DND-41 (cell line): ENCODE data around the gene CABP4.
A peak's percentile ranks its signal among the peaks of the same experiment; 100 is the strongest.

Source experiments
- ATAC-seq: fragments of 200-7000 bp; cut with Tn5 transposase; 3 replicates; pipeline ENCODE4 v1.9.1; 2021; ENCODE audit warnings: low read depth; ENCODE audit not compliant: insufficient read depth
- DNase-seq: peaks from one replicate; pipeline ENCODE4 v3.0.0-alpha.2; 2020
- H2AFZ ChIP-seq: 2 replicates; pipeline ENCODE4 v1.6.0; 2012; ENCODE audit warnings: low read depth, low read length
- H3K27ac ChIP-seq: 2 replicates; pipeline ENCODE4 v1.5.1; 2012; ENCODE audit warnings: low read length, inconsistent platforms
- H3K27me3 ChIP-seq: fragments of 200-600 bp; sonication (generic); 2 replicates; pipeline ENCODE4 v1.6.0; 2012; ENCODE audit warnings: low read length, mild to moderate bottlenecking, inconsistent platforms; ENCODE audit not compliant: insufficient read depth, poor library complexity
- H3K36me3 ChIP-seq: 2 replicates; pipeline ENCODE4 v1.5.1; 2012; ENCODE audit warnings: low read length, inconsistent platforms; ENCODE audit not compliant: insufficient read depth
- H3K4me1 ChIP-seq: 2 replicates; pipeline ENCODE4 v1.5.1; 2012; ENCODE audit warnings: mild to moderate bottlenecking, low read length; ENCODE audit not compliant: insufficient read depth
- H3K4me2 ChIP-seq: 2 replicates; pipeline ENCODE4 v1.6.0; 2012; ENCODE audit warnings: mild to moderate bottlenecking, moderate library complexity, low read length, inconsistent platforms; ENCODE audit not compliant: insufficient read depth
- H3K4me3 ChIP-seq, 2 experiments: fragments of 200-600 bp in 1 of 2; shearing (Covaris generic) in 1 of 2; 2 replicates each; pipeline ENCODE4 v1.5.1; 2012 to 2016; ENCODE audit warnings: inconsistent platforms in 2 of 2, low read length in 2 of 2, mild to moderate bottlenecking in 2 of 2, low read depth in 1 of 2, moderate library complexity in 1 of 2
- H3K79me2 ChIP-seq: 2 replicates; pipeline ENCODE4 v1.6.0; 2012; ENCODE audit warnings: low read length, inconsistent platforms; ENCODE audit not compliant: insufficient read depth
- H3K9ac ChIP-seq: 2 replicates; pipeline ENCODE4 v1.6.0; 2012; ENCODE audit warnings: low read depth, mild to moderate bottlenecking, inconsistent platforms, low read length, moderate library complexity
- H3K9me3 ChIP-seq: 2 replicates; pipeline ENCODE4 v1.5.1; 2012; ENCODE audit warnings: low read length, moderate library complexity, mild to moderate bottlenecking, inconsistent platforms; ENCODE audit not compliant: insufficient read depth, severe bottlenecking
- H4K20me1 ChIP-seq: 2 replicates; pipeline ENCODE4 v1.6.0; 2012; ENCODE audit warnings: low read length; ENCODE audit not compliant: insufficient read depth
- CTCF ChIP-seq: IDR thresholded peaks from 2 replicates; pipeline ENCODE4 v1.5.1; 2012; ENCODE audit warnings: borderline replicate concordance, low read length, moderate library complexity, mild to moderate bottlenecking; ENCODE audit not compliant: poor library complexity, severe bottlenecking; ENCODE audit errors: extremely low read depth
- EZH2 ChIP-seq: IDR thresholded peaks from 3 replicates; pipeline ENCODE4 v1.6.1; 2012; ENCODE audit warnings: borderline replicate concordance, low read depth, mild to moderate bottlenecking, moderate library complexity, low read length, inconsistent platforms; ENCODE audit not compliant: severe bottlenecking

The CABP4 gene

DNA sequence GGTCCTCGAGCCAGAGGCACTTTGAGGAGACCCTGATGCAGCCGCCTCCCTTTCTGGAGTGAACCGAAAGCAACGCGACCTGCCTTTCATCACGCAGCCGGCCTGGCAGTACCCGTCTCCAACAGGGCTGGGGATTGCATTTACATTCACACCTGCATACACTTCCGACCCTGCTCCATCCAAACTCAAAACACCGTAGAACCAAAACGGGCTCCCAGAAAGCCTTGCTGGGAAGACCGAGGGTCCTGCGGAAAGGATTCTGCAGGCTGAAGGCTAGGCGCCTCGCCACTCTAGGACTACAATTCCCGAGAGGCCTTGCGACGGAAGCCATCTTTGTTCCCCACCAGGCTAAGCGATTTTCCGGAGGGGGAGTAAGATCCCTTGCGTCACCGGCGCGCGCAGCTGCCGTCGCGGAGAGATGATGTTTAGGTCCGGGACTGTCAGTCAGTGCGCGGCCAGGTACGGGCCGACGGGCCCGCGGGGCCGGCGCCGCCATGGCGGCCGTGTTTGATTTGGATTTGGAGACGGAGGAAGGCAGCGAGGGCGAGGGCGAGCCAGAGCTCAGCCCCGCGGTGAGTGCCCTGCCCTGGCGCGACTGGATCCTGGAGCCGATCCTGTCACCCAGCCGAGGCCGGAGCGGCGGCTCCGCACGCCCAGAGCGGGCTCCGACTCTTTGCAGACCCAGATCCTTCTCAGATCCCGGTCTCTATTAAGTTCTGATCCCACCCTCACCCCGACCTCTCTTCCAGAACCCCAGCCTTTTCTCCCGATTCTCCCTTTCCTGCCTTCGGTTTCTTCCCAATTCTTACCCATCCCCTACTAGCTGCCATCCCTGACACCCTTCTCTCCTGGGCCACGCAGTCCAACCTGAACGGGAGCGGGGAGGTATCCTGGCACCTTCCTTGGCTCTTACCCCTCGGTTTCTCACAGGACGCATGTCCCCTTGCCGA lies 26.8 kb upstream of the CABP4 start, which contains the start of gene RPS6KB2:
TSS of gene RPS6KB2 (plus strand) at position 443 of the 950 bp plus-strand sequence. CDS start at position 495, 52 bp downstream.
- peak within 1 kb of the TSS; percentile 95 for H2AFZ ChIP-seq
- peaks cover 26% of the 10 kb centered on the region for H4K20me1 ChIP-seq
- peak within 1 kb of the TSS; percentile 97 for H3K27ac ChIP-seq
- peak within 1 kb of the TSS; percentile 74 for H3K9ac ChIP-seq
- H3K36me3 ChIP-seq, result peaks cover 34% of the 10 kb centered on the region
- peaks cover 47% of the 10 kb centered on the region for H3K4me1 ChIP-seq
- peak; percentile 98 for DNase-seq
- H3K4me2 ChIP-seq, result peak within 1 kb of the TSS; percentile 80
- peak; percentile 77 for ATAC-seq
- TF ChIP-seq EZH2 (no peak), CTCF (no peak)
- H3K27me3 ChIP-seq, result no peaks in the 10 kb centered on the region
- H3K4me3 ChIP-seq, result peak within 1 kb of the TSS; percentile 88 to 90
- peaks cover 51% of the 10 kb centered on the region for H3K79me2 ChIP-seq
- no peaks in the 10 kb centered on the region for H3K9me3 ChIP-seq

- H3K9ac ChIP-seq, result peak overlapping the region; percentile 74
- no peak overlapping the region for H2AFZ ChIP-seq
- no peak for TF ChIP-seq EZH2
- no peak for TF ChIP-seq CTCF
- H4K20me1 ChIP-seq, result peaks cover 34% of the 10 kb centered on the region
- peak; percentile 15 for DNase-seq
- no peak for ATAC-seq
- peak overlapping the region; percentile 80 for H3K4me2 ChIP-seq
- H3K79me2 ChIP-seq, result peaks cover 60% of the 10 kb centered on the region
- peak overlapping the region; percentile 97 for H3K27ac ChIP-seq
- peak overlapping the region; percentile 88 to 90 for H3K4me3 ChIP-seq
- H3K9me3 ChIP-seq, result no peaks in the 10 kb centered on the region
- no peaks in the 10 kb centered on the region for H3K27me3 ChIP-seq
- H3K4me1 ChIP-seq, result peaks cover 55% of the 10 kb centered on the region
- H3K36me3 ChIP-seq, result peaks cover 42% of the 10 kb centered on the region
Observed at GRCh38 chr11:67429038-67429668, 26.0 kb upstream of the CABP4 start.

DNA sequence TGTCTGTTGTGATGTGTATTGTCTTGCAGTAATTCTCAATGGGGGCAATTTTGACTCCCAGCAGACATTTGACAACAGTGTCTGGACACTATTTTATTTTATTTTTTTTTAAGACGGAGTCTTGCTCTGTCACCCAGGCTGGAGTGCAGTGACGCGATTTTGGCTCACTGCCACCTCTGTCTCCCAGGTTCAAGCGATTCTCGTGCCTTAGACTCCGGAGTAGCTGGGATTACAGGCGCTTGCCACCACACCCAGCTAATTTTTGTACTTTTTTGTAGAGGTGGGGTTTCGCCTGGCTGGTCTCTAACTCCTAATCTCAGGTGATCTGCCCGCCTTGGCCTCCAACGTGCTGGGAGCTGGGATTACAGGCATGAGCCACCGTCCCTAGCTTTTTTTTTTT lies 25.4 kb upstream of the CABP4 start:
- peak overlapping the region; percentile 74 for H3K9ac ChIP-seq
- TF ChIP-seq EZH2 (no peak), CTCF (no peak)
- peaks cover 39% of the 10 kb centered on the region for H4K20me1 ChIP-seq
- peaks cover 61% of the 10 kb centered on the region for H3K4me1 ChIP-seq
- H3K27me3 ChIP-seq, result no peaks in the 10 kb centered on the region
- H2AFZ ChIP-seq, result no peak overlapping the region
- peak overlapping the region; percentile 80 for H3K4me2 ChIP-seq
- peaks cover 65% of the 10 kb centered on the region for H3K79me2 ChIP-seq
- peaks cover 48% of the 10 kb centered on the region for H3K36me3 ChIP-seq
- no peaks in the 10 kb centered on the region for H3K9me3 ChIP-seq
- H3K27ac ChIP-seq, result no peak overlapping the region
- no peak for ATAC-seq
- peak overlapping the region in 1 of 2 experiments; percentile 90; a peak in 1 of 4 replicates for H3K4me3 ChIP-seq
- DNase-seq, result no peak
